ENCODE measurements around the gene PROSER2.

DNA sequence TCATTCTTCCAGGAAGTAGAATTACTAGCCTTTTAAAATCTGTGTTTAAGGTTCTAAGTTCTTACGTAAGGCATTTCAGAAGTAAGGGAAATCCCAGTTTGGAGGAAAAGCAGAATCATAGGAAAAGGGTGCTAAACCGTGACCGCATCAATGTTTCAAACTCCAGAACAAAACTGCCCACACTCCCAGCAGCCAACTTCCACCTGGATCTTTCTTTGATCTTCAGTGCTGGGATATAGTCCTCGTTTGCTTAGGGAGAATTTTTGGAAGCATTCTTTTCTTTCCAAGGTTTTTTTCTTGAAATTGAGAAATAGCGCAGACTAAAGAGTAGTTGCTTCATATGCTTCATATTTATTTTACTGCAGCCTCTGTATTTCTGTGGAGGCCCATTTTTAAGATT lies 8.9 kb downstream of the PROSER2 start:
- no peak for TF ChIP-seq GATA2 (IDR thresholded peaks at IDR 0.05; ENCODE audit: low read depth, low read length)
- no peak for TF ChIP-seq GATA3 (IDR thresholded peaks at IDR 0.05; ENCODE audit: low read depth, low read length)
